NCI-H2081 treated with DMSO at 0.1 percent for 48 hours (cell line): Measurements from ENCODE around the gene SDF2L1.
A peak's percentile ranks its signal among the peaks of the same experiment; 100 is the strongest.
"Not testable (repeated sequence)": the region's sequence is repeated elsewhere in the genome, so short reads cannot be mapped to it uniquely, and the experiment has no call there.

Experiments used
- DNase-seq: peaks from one replicate; lab custom pipeline; 2025; lab: John Stamatoyannopoulos, UW

The SDF2L1 gene, protein sequence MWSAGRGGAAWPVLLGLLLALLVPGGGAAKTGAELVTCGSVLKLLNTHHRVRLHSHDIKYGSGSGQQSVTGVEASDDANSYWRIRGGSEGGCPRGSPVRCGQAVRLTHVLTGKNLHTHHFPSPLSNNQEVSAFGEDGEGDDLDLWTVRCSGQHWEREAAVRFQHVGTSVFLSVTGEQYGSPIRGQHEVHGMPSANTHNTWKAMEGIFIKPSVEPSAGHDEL

GRCh38 chr22:21641789-21642583 lies at the start of gene SDF2L1:
Gene SDF2L1, plus strand, starts transcription at chr22:21642302. Its CDS starts 35 bp downstream, at chr22:21642337.
- peak; percentile 73 for DNase-seq

- DNase-seq: no peak
Measured at GRCh38 chr22:21592422-21592821, 49.7 kb upstream of the SDF2L1 start.

- no peak for DNase-seq
Measured at GRCh38 chr22:21593406-21594232, 48.5 kb upstream of the SDF2L1 start.

GRCh38 chr22:21594865-21595452 lies 47.1 kb upstream of the SDF2L1 start:
- DNase-seq: no peak

DNA sequence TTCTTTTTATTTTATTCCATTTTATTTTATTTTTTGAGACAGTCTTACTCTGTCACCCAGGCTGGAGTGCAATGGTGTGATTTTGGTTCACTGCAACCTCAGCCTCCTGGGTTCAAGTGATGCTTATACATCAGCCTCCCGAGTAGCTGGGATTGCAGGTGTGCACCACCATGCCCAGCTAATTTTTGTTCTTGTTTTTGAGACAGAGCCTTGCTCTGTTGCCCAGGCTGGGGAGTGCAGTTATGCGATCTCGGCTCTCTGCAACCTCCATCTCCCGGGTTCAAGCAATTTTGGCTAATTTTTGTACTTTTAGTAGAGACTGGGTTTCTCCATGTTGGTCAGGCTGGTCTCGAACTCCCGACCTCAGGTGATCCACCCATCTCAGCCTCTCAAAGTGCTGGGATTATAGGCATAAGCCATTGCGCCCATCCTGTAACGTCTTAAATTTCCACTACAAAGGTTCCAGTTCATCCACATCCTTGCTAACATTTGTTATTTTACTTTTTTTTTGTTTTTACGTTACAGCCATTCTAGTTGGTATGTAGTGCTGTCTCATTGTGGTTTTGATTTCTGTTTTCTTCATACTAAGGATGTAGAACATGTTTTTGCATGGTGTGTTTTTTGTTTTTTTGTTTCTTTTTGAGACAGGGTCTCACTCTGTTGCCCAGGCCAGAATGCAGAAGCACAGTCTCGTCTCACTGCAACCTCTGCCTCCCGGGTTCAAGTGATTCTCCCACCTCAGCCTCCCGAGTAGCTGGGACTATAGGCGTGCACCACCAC lies 45.6 kb upstream of the SDF2L1 start:
- not testable (repeated sequence) for DNase-seq

- no peak for DNase-seq
Measured at GRCh38 chr22:21598302-21598701, 43.8 kb upstream of the SDF2L1 start.

DNA sequence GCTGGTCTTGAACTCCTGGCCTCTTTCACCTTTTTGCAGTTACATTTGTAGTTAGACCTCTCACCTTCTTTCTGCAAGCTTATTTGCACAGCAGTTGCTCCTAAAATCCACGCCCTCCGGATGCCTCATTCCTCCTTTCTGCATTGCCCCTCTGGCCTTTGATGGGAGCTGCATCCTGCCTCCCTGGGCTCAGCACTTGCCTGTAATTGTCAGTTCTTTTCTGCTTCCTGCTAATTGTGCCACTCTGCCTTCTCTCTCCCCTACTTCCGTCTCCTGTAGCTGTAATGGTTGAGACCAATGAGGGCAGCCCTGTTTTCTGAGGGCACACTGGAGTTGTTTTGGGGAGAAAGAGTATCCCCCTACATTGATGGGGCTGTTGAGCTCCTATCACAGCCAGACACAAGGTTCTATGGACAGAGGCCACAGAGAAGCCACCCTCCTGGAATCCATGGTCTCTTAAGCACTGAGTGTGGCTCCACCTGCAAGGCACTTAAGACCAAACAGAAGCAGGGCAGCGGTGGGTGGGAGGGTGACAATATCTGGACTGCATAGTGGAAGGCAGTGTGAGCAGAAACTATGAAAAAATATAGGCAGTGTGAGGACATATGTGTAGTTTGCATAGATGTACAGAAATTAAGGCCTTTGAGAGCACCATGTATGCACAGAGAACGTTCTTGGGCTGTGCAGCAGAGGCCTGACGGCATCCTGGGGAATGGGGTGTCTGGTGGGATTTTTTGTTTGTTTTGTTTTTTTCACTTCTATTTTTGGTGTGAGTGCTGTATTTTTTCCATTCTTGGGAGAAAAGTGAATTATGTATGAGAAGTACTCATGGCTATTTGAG lies 42.8 kb upstream of the SDF2L1 start:
- DNase-seq: no peak

DNA sequence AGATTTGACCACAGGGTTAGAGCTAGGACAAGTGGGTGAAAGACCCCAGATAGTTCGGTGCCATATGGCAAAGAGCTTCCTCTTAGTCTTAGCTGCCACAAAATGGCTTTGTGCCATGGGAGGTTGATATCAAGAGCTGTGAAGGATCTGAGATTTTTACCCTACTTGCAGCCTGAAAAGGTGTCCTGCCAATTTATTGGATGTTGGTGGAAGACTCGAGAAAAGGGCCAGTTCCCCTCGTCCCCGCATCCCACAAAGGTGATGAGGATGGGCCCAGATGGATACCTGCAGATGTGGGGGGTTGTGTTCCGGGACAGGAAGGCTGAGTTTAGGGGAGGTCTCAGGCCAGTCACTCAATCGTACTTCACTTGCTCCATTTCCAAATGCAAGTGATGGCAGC lies 39.5 kb upstream of the SDF2L1 start:
- no peak for DNase-seq

DNA sequence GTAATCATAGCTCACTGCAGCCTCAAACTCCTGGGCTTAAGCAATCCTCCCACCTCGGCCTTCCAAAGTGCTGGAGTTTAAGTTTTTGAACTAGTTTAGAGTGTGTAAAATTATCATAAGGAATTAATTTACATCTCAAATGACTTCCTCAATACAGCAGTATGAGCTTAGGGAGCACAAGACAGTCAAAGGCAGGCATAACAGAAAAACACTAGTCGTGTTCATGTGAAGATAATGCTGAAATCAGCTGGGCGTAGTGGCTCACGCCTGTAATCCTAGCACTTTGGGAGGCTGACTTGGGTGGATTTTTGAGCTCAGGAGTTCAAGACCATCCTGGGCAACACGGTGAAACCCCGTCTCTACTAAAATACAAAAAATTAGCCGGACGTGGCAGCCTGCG lies 38.1 kb upstream of the SDF2L1 start:
- DNase-seq: no peak

DNA sequence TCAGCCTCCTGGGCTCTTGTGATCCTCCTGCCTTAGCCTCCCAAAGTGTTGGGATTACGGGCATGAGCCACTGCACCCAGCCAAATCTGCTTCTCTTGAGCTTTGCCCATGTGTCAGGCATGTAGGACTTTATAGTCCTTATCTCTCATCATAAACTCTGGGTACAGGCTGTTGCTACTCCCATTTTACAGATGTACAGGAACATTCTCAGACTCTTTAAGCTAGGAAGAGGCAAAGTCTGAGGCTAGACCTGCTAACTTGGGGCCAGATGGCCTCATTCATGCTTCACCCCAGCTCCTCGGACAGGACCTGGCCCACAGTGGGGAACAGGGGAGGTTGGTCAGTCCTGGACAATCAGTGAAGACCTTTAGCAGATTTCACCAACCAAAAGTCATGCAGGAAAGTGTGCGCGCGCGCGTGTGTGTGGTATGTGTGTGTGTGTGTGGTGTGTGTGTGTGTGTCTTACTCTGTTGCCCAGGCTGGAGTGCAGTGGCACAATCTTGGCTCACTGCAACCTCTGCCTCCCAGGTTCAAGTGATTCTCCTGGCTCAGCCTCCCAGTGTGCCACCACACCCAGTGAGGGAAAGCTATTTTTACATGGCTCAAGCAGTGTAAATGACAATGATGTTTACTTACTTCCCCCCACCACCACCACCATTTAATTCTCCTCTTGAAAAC lies 36.1 kb upstream of the SDF2L1 start:
- no peak for DNase-seq

DNA sequence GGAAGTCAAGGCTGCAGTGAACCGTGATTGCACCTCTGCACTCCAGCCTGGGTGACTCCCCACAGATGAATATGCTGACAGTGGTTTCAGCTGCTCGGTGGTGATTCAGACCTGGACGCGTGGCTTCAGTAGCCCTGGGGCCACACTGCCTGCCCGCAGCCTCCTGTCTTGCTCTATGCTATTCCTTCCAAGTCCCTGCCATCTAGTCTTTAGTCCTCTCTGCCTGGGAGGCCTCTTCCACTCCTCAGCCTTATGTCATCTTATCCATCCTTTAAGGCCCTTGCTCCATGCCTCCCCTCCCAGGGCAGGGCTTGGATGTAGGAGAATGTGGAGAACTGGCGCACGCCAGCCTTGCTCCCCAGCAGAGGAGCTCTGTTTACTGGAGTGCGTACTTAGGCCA lies 35.3 kb upstream of the SDF2L1 start:
- no peak for DNase-seq

DNA sequence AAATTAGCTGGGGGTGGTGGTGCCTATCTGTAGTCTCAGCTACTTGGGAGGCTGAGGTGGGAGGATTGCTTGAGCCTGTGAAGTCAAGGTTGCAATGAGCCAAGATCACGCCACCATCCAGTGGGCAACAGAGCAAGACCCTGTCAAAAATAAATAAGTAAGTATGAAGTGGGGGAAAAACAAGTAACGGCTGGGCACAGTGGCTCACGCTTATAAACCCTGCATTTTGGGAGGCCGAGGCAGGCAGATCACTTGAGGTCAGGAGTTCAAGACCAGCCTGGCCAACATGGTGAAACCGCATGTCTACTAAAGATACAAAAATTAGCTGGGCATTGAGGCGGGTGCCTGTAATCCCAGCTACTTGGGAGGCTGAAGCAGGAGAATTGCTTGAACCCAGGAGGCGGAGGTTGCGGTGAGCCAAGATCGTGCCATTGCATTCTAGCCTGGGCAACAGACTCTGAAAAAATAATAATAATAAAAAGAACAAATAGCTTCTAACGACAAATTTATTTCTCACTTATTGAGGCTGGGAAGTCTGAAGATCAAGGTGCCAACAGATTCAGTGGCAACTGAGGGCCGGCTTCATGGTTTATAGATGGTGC lies 32.4 kb upstream of the SDF2L1 start:
- DNase-seq: not testable (repeated sequence)

DNA sequence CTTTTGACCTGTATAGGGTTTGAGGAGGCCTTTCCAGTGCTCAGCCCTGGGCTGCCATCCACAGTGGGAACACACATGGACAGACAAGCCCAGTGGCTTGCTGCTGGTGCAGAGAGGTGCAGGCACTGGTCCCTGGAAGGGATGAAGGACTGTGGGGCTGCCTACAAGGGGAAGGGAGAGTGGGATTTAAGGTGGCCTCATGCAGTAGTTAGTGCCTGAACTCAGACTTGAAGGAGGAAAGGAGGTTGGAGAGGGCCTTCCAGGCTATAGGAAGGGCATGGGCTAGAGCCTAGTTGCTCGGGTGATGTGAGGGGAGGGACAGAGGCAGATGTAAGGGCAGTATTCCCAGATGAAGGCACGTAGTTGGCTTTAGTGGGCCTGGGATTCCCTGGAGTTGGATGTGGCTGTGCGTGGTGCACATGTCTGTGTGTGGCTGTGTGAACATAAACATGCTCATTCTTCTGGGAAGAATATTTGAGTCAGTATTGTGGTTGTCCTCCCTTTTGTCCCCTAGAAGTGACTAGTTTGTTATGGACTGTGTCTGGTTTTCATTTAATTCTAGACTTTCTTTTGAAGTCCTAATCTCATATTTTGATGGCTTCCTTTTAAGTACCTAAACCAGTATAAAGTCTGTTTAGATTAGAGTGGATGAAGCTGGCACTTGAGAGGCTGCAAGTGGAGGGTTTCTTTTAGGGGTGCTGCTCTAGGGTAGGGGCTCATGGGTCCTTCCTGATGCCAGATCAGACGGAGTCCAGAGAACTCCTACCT lies 30.7 kb upstream of the SDF2L1 start:
- no peak for DNase-seq

DNA sequence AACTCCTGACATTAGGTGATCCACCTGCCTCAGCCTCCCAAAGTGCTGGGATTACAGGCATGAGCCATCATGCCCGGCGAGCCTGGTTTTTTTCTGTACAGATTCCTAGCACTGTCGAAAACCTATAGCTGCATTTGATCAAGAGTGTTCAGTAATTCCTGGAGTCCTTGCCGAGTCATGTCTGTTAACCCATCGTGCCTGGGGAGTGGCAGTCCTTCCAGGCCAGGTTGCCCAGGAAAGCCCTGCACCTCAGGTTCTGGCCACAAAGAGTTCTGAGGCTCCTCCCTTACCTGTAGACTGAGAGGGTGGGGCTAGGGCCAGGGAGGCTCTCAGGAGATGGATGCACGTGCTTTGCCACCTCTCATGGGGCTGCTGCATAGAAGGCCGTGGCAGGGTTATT lies 29.2 kb upstream of the SDF2L1 start:
- DNase-seq: no peak

DNA sequence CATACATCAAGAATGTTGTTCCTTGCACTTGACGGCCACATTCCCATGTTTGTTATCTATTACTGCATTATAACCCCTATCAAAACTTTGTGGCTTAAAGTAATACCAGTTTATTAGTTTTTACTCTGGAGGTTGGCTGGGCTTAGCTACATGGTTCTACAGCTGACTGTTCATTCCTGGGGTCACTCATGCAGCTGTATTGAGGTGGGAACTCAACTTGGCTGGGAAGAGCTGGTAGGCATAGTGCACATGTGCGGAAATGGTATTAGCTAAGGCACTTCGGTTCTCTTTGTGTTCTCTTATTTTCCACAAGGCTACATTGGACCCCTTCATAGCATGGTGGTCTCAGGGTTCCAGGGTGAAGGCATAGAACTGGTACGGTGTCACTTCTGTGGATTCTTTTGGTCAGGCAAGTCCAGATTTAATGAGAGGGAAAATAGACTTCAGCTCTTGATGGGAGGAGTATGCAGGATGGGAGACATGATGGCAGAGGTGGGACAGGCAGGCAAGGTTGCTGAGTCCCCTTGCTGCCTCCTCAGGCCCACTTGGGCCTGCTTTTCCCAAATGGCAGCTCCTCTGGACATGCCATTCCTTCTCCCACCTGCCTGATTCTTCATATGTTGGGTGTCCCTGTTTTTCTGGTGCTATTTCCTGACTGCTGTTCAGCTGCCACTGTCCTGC lies 28.4 kb upstream of the SDF2L1 start:
- DNase-seq: no peak

DNA sequence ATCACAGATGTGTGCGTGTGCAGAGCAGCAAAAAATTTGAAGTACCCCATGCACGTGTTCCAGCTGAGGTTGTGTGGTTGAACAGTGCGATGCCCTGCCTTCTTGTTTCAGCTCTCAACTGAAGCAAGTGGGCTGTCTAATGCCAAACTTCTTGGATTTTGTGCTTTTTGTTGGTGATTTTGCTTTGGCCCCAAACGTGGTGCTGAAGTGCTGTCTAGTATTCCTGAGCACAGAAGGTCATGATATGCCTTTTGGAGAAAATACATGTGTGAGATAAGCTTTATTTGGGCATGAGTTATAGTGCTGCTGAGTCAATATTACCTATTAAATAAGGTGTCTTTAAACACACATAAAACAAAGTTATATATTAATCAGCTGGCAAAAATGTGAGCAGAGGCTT lies 26.4 kb upstream of the SDF2L1 start:
- no peak for DNase-seq

GRCh38 chr22:21617337-21617736 lies 24.8 kb upstream of the SDF2L1 start:
- DNase-seq: not testable (repeated sequence)

DNA sequence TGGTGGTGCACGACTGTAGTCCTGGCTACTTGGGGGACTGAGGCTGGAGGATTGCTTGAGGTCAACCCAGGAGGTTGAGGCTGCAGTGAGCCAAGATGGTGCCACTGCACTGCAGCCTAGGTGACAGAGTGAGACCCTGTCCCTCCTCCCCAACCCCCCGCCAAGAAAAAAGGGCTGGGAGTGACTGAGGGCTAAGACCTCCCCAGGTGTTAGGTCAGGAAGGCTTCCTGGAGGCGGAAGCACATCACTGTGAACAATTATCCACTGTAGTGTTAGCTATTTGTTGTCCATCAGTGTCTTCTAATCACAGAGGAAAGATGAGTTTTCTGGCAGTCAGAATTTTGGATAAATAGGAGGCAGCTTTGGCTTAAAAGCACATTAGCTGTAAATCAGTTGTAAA lies 21.1 kb upstream of the SDF2L1 start:
- DNase-seq: no peak
